ENCODE measurements around the gene GNA14. TPM values are rescaled to one million over a fixed set of nuclear protein-coding genes. Genes with fewer than 3 reads are reported as not detected.

GNA14 gene
- total RNA-seq, 1 experiment from 2014 or later = 0.37 TPM

- Mint-ChIP-seq H3K9me3 (no peaks in the 10 kb centered on the region), H3K4me1 (no peaks in the 10 kb centered on the region), H3K4me3 (no peak overlapping the region), H3K36me3 (ENCODE audit: insufficient read depth in 1 of 3, low read depth in 3 of 3) (no peaks in the 10 kb centered on the region), H3K27me3 (ENCODE audit: low read depth) (no peaks in the 10 kb centered on the region), H3K27ac (no peak overlapping the region)
- Histone ChIP-seq H3K56ac (ENCODE audit: insufficient read length, low read depth, low read length) (no peak overlapping the region), H3K79me2 (ENCODE audit: insufficient read depth, low read length) (no peaks in the 10 kb centered on the region; the same call in 1 of the 2 replicates), H3K4me1 (ENCODE audit: insufficient read depth, low read length) (no peaks in the 10 kb centered on the region), H3K4me2 (ENCODE audit: insufficient read depth, insufficient read length, low read length) (no peak overlapping the region), H2BK12ac (ENCODE audit: insufficient read length, low read depth, low read length) (no peak overlapping the region), H2BK5ac (ENCODE audit: insufficient read length, low read length) (no peak overlapping the region), H3K9me3 (ENCODE audit: control insufficient read depth, low read depth, low read length) (no peaks in the 10 kb centered on the region), H2BK120ac (ENCODE audit: low read depth, low read length, poor library complexity, severe bottlenecking) (no peak overlapping the region), H3T11ph (ENCODE audit: low read length) (no peak overlapping the region), H3K27me3 (ENCODE audit: insufficient read depth, low read length) (no peaks in the 10 kb centered on the region), H3K79me1 (ENCODE audit: insufficient read depth, low read depth, low read length, poor library complexity, severe bottlenecking) (no peaks in the 10 kb centered on the region), H3K18ac (ENCODE audit: insufficient read length, low read depth, low read length) (no peak overlapping the region), H2AK5ac (ENCODE audit: insufficient read length, low read length) (no peak overlapping the region), H2BK20ac (ENCODE audit: low read depth, low read length, poor library complexity, severe bottlenecking) (no peak overlapping the region), H2BK15ac (ENCODE audit: low read depth, low read length) (no peak overlapping the region), H3K23ac (ENCODE audit: insufficient read length, low read depth, low read length) (no peak overlapping the region), H2AFZ (ENCODE audit: low read length) (no peak overlapping the region), H4K8ac (replicated peaks; ENCODE audit: insufficient read length, low read depth, low read length) (no peak overlapping the region), H3K9ac (ENCODE audit: extremely low read depth, insufficient read length, low read length) (no peak overlapping the region), H3K27ac (ENCODE audit: insufficient read length, low read depth, low read length) (no peak overlapping the region), H3K14ac (ENCODE audit: insufficient read depth, low read length) (no peak overlapping the region), H4K20me1 (ENCODE audit: control insufficient read depth, insufficient read depth, insufficient read length) (no peaks in the 10 kb centered on the region), H3K23me2 (ENCODE audit: insufficient read length, low read depth, low read length, poor library complexity, severe bottlenecking) (no peaks in the 10 kb centered on the region), H4K5ac (ENCODE audit: insufficient read length, low read depth, low read length) (no peak overlapping the region), H4K91ac (ENCODE audit: insufficient read length, low read depth, low read length) (no peak overlapping the region), H3K4ac (ENCODE audit: low read depth, low read length) (no peak overlapping the region)
- TF ChIP-seq CTCF (conservative IDR thresholded peaks at IDR 0.05) = no peak
- no CpG with 5 or more reads among the region's 5 CpGs for WGBS (ENCODE audit: extremely low coverage, insufficient read length, low lambda C conversion rate)
- no peak for DNase-seq
Measured at GRCh38 chr9:77659926-77660325, 11.8 kb upstream of the GNA14 start.
